HepG2 (cell line): Measurements from ENCODE around the gene URAD. TPM values are rescaled to one million over a fixed set of nuclear protein-coding genes. Genes with fewer than 3 reads are reported as not detected.

Experiments
- ATAC-seq: fragments of 200-7000 bp; cut with Tn5 transposase; 3 replicates; pipeline ENCODE4 v1.9.1; 2020; ENCODE audit warnings: mild to moderate bottlenecking, moderate library complexity
- BruUV-seq: library from RNA; stranded (reverse); fragments of 400-500 nt; replicated peaks from 2 replicates; lab custom pipeline; 2021; lab: Mats Ljungman, UMichigan
- CTCF ChIA-PET: fragments of 300-600 bp; formaldehyde crosslinking; extraction: SDS; loops from one replicate; lab custom pipeline; 2021; ENCODE audit warnings: low total read pairs, inconsistent platforms, low intra/inter-chr PET ratio; lab: Yijun Ruan, JAX
- POLR2A ChIA-PET: fragments of 350-600 bp; sonication (Branson Sonifier 250); formaldehyde crosslinking; loops from one replicate; lab custom pipeline; 2020; ENCODE audit warnings: antibody characterized with exemption, inconsistent platforms; lab: Yijun Ruan, JAX
- DNase-seq: peaks from one replicate; pipeline ENCODE4 v3.0.0-alpha.2; 2015; ENCODE audit warnings: low spot score
- FAIRE-seq: peaks from 3 replicates; lab custom pipeline; 2011; peaks lifted over from hg19 to GRCh38; lab: Jason Lieb, UNC
- H2AFZ ChIP-seq: one replicate; pipeline ENCODE4 v1.6.1; 2011; ENCODE audit warnings: low read length, inconsistent platforms
- H3K27ac ChIP-seq: fragments of 300-600 bp; 3 replicates; pipeline ENCODE4 v1.8.0; 2011; ENCODE audit warnings: mixed run types, mild to moderate bottlenecking, mixed read lengths, low read length, inconsistent platforms; ENCODE audit not compliant: insufficient read depth; ENCODE audit errors: extremely low read length
- H3K27me3 ChIP-seq, 2 experiments: fragments of 200-600 bp in 1 of 2; 2 replicates in 1 of 2; 3 replicates in 1 of 2; pipeline versions ENCODE4 v1.6.0 to v1.8.0; 2011; ENCODE audit warnings: low read length in 2 of 2, mild to moderate bottlenecking in 2 of 2, moderate library complexity in 2 of 2, inconsistent platforms in 1 of 2; ENCODE audit not compliant: insufficient read depth in 2 of 2, control insufficient read depth in 1 of 2
- H3K36me3 ChIP-seq, 2 experiments: fragments of 200-600 bp in 1 of 2; replicated peaks in 1 of 2; 2 replicates in 1 of 2; 3 replicates in 1 of 2; pipeline versions ENCODE4 v1.5.1 to v1.8.0; 2011; ENCODE audit warnings: low read length in 2 of 2, inconsistent platforms in 1 of 2; ENCODE audit not compliant: insufficient read depth in 2 of 2, control insufficient read depth in 1 of 2
- H3K4me1 ChIP-seq: 2 replicates; pipeline ENCODE4 v1.5.1; 2012; ENCODE audit warnings: low read length, inconsistent platforms; ENCODE audit not compliant: insufficient read depth
- H3K4me2 ChIP-seq: 2 replicates; pipeline ENCODE4 v1.6.0; 2011; ENCODE audit warnings: low read depth, low read length, inconsistent platforms
- H3K4me3 ChIP-seq, 3 experiments: fragments of 200-600 bp in 1 of 3; sonication (generic), shearing (Covaris generic) in 1 of 3; replicated peaks in 1 of 3; 2 replicates each; pipeline ENCODE4 v1.5.1; 2011 to 2016; ENCODE audit warnings: low read length in 3 of 3, inconsistent platforms in 2 of 3, low read depth in 2 of 3, mild to moderate bottlenecking in 2 of 3, control low read depth in 1 of 3, mixed read lengths in 1 of 3; ENCODE audit not compliant: insufficient read depth in 1 of 3
- H3K79me2 ChIP-seq: one replicate; pipeline ENCODE4 v1.6.1; 2011; ENCODE audit warnings: low read length, inconsistent platforms; ENCODE audit not compliant: insufficient read depth
- H3K9ac ChIP-seq: 2 replicates; pipeline ENCODE4 v1.6.0; 2011; ENCODE audit warnings: mild to moderate bottlenecking, low read depth, low read length, inconsistent platforms; ENCODE audit not compliant: insufficient read depth
- H3K9me3 ChIP-seq: 2 replicates; pipeline ENCODE4 v1.5.1; 2012; ENCODE audit warnings: mild to moderate bottlenecking, low read length
- H4K20me1 ChIP-seq: 2 replicates; pipeline ENCODE4 v1.6.0; 2011; ENCODE audit warnings: inconsistent platforms, mild to moderate bottlenecking, low read length, moderate library complexity; ENCODE audit not compliant: insufficient read depth
- GABPA ChIP-seq, 2 experiments: IDR thresholded peaks; 2 replicates each; pipeline ENCODE4 v1.6.1; 2011 to 2016; ENCODE audit warnings: low read depth in 2 of 2, low read length in 1 of 2, missing biosample characterization in 1 of 2, missing genetic modification characterization in 1 of 2
- HMGXB4 ChIP-seq, 2 experiments: sonication (generic) in 1 of 2; formaldehyde crosslinking in 1 of 2; IDR thresholded peaks; 2 replicates each; pipeline versions ENCODE4 v1.4.0 to v1.6.1; 2018 to 2020; ENCODE audit warnings: missing genetic modification reagents in 2 of 2, borderline replicate concordance in 1 of 2, low read depth in 1 of 2, mild to moderate bottlenecking in 1 of 2, missing biosample characterization in 1 of 2
- NKX3-1 ChIP-seq: sonication (generic); formaldehyde crosslinking; IDR thresholded peaks from 2 replicates; pipeline ENCODE4 v1.5.0; 2020; ENCODE audit warnings: missing genetic modification reagents
- RXRA ChIP-seq: sonication (generic); formaldehyde crosslinking; IDR thresholded peaks from 2 replicates; pipeline ENCODE4 v1.5.1; 2020; ENCODE audit warnings: missing genetic modification reagents
- TCF7L2 ChIP-seq: IDR thresholded peaks from 2 replicates; pipeline ENCODE4 v1.6.1; 2011; ENCODE audit warnings: mild to moderate bottlenecking, low read depth, low read length, moderate library complexity
- XBP1 ChIP-seq: sonication (generic); formaldehyde crosslinking; IDR thresholded peaks from 2 replicates; pipeline ENCODE4 v1.5.0; 2020; ENCODE audit warnings: missing genetic modification reagents
- ZFY ChIP-seq: sonication (generic); formaldehyde crosslinking; IDR thresholded peaks from 2 replicates; pipeline ENCODE4 v1.4.0; 2020; ENCODE audit warnings: missing genetic modification reagents
- ZFYVE20 ChIP-seq: sonication (generic); formaldehyde crosslinking; IDR thresholded peaks from 2 replicates; pipeline ENCODE4 v1.8.0; 2023; ENCODE audit warnings: low read depth, mild to moderate bottlenecking, moderate library complexity, missing genetic modification reagents, borderline replicate concordance
- ZNF501 ChIP-seq: sonication (generic); formaldehyde crosslinking; IDR thresholded peaks from 2 replicates; pipeline ENCODE4 v1.5.1; 2020; ENCODE audit warnings: mild to moderate bottlenecking, moderate library complexity, missing genetic modification reagents
- WGBS: methylation state at CpG from one replicate; pipeline ENCODE4 v1.1.6; 2017; ENCODE audit warnings: low lambda C conversion rate; 5-methylcytosine and 5-hydroxymethylcytosine counted together
- in situ Hi-C: cut with HindIII; loops from 2 replicates; pipeline ENCODE4 v1.10.0; 2017; ENCODE audit warnings: low pct_unique_long_range_greater_than_20kb; ENCODE audit not compliant: extremely low pct_ligation_motif_present
- intact Hi-C: fragments of 100-400 bp; cut with micrococcal nuclease; formaldehyde crosslinking; loops from one replicate; pipeline ENCODE4 v1.10.0; 2022; ENCODE audit not compliant: unreplicated experiment
- polyA plus RNA-seq, 8 experiments: library from polyadenylated mRNA; depleted of rRNA in 3 of 8; stranded (reverse) in 7 of 8; unstranded in 1 of 8; fragments of >200 nt; fragmentation: Illumina TruSeq in 4 of 8; extraction: Trizol in 4 of 8; gene quantifications; 2 replicates each; pipeline versions ENCODE4 v1.2.1 to v1.2.3, GENCODE V29; 2011 to 2016; ENCODE audit warnings: low read depth in 4 of 8, missing spikeins in 1 of 8, mixed read lengths in 1 of 8; ENCODE audit not compliant: insufficient read depth in 1 of 8
- total RNA-seq, 5 experiments: library from RNA; depleted of rRNA; stranded (reverse); fragments of >200 nt; fragmentation: Illumina TruSeq; extraction: Trizol; gene quantifications; 2 replicates each; pipeline ENCODE4 v1.2.3, GENCODE V29; 2016; ENCODE audit warnings: low read depth in 1 of 5

Gene URAD
- total and polyA plus RNA-seq, 2 of the 13 experiments (the other 11 are each of a cell fraction or from before 2014, with no cell fraction given), result not detected

- no peak for TF ChIP-seq HMGXB4 (CRISPR knock-in tag; IDR thresholded peaks at IDR 0.05; ENCODE audit: borderline replicate concordance in 1 of 2, low read depth in 1 of 2)
- TF ChIP-seq ZFY (CRISPR knock-in tag), result no peak
- TF ChIP-seq, all 625 proteins: peak for 0
Measured at GRCh38 chr13:28012896-28013295, 24.4 kb upstream of the URAD start (continued).

- ATAC-seq, result no peak
- H3K27ac ChIP-seq, result no peak overlapping the region
- ChIA-PET POLR2A (no interaction called here), CTCF (no interaction called here)
- no peak for FAIRE-seq
- no peaks in the 10 kb centered on the region for H3K36me3 ChIP-seq
- H3K4me1 ChIP-seq, result 0 out of 2 replicates have a peak, but pooled peaks cover 10% of the 10 kb centered on the region
- TF ChIP-seq ZFYVE20 (CRISPR knock-in tag) (no peak), RXRA (CRISPR knock-in tag) (no peak), TCF7L2 (no peak), NKX3-1 (CRISPR knock-in tag) (no peak), GABPA (IDR thresholded peaks at IDR 0.05; ENCODE audit: low read depth, low read length) (no peak), GABPA (CRISPR knock-in tag; IDR thresholded peaks at IDR 0.05; ENCODE audit: low read depth) (no peak), ZNF501 (CRISPR knock-in tag) (no peak), XBP1 (CRISPR knock-in tag) (no peak)
- TF ChIP-seq, all 625 proteins: peak for 0
- no peaks in the 10 kb centered on the region for H3K9me3 ChIP-seq
- 12% methylated on average over 4 of the region's 4 CpGs for WGBS
- H3K79me2 ChIP-seq, result no peaks in the 10 kb centered on the region
- intact Hi-C loops, result no loop called here
- H2AFZ ChIP-seq, result no peak overlapping the region
- no peaks in the 10 kb centered on the region for H3K27me3 ChIP-seq
- DNase-seq, result no peak
- H4K20me1 ChIP-seq, result no peaks in the 10 kb centered on the region
- in situ Hi-C loops, result no loop called here
- H3K4me2 ChIP-seq, result no peak overlapping the region
- no TSS peak for BruUV-seq
- no peak overlapping the region for H3K9ac ChIP-seq
- H3K4me3 ChIP-seq, result no peak overlapping the region
Measured at GRCh38 chr13:28012383-28012782, 23.9 kb upstream of the URAD start.
